Calu3 (cell line): ENCODE data around the gene BICDL2. TPM values are rescaled to one million over a fixed set of nuclear protein-coding genes. Genes with fewer than 3 reads are reported as not detected.
A peak's percentile ranks its signal among the peaks of the same experiment; 100 is the strongest.

Experiments used
- BruUV-seq: library from RNA; stranded (reverse); fragments of 400-500 nt; replicated peaks from 2 replicates; lab custom pipeline; 2021; lab: Mats Ljungman, UMichigan
- CTCF ChIA-PET: fragments of 300-600 bp; sonication (Branson Sonifier 250); formaldehyde crosslinking; loops from one replicate; lab custom pipeline; 2022; ENCODE audit warnings: antibody characterized with exemption; lab: Charles Lee
- DNase-seq: peaks from one replicate; pipeline ENCODE4 v3.0.0; 2022
- H3K27ac Mint-ChIP-seq: one replicate; pipeline ENCODE4 v1.8.0; 2022; ENCODE audit warnings: mixed read lengths; ENCODE audit not compliant: unreplicated experiment
- H3K27me3 Mint-ChIP-seq: one replicate; pipeline ENCODE4 v1.8.0; 2022; ENCODE audit warnings: mixed read lengths; ENCODE audit not compliant: unreplicated experiment
- H3K36me3 Mint-ChIP-seq: one replicate; pipeline ENCODE4 v1.8.0; 2022; ENCODE audit warnings: mild to moderate bottlenecking, moderate library complexity, mixed read lengths; ENCODE audit not compliant: insufficient read depth, unreplicated experiment
- H3K4me1 Mint-ChIP-seq: one replicate; pipeline ENCODE4 v1.8.0; 2022; ENCODE audit warnings: mild to moderate bottlenecking, low read depth, mixed read lengths; ENCODE audit not compliant: unreplicated experiment
- H3K4me3 Mint-ChIP-seq: one replicate; pipeline ENCODE4 v1.8.0; 2022; ENCODE audit warnings: mild to moderate bottlenecking, low read depth, moderate library complexity, mixed read lengths; ENCODE audit not compliant: unreplicated experiment
- H3K9me3 Mint-ChIP-seq: one replicate; pipeline ENCODE4 v1.8.0; 2022; ENCODE audit warnings: low read depth, mixed read lengths; ENCODE audit not compliant: unreplicated experiment
- CTCF ChIP-seq: fragments of 200-600 bp; IDR thresholded peaks from one replicate; pipeline ENCODE4 v1.8.0; 2022; ENCODE audit warnings: antibody characterized with exemption; ENCODE audit not compliant: unreplicated experiment
- intact Hi-C: fragments of 100-400 bp; cut with micrococcal nuclease; formaldehyde crosslinking; loops from one replicate; pipeline ENCODE4 v1.10.0; 2022; ENCODE audit not compliant: unreplicated experiment
- total RNA-seq: library from RNA; stranded (reverse); gene quantifications from 2 replicates; pipeline ENCODE4 v1.2.3, GENCODE V29; 2022

The BICDL2 gene
- total RNA-seq, 1 experiment from 2014 or later, result 59.4 TPM

GRCh38 chr16:3008690-3009037 is 28.1 kb downstream of the BICDL2 start:
- TF ChIP-seq CTCF, result no peak
- H3K27ac Mint-ChIP-seq, result peak overlapping the region; percentile 76
- intact Hi-C loops, result no loop called here
- H3K4me1 Mint-ChIP-seq, result peaks cover 51% of the 10 kb centered on the region
- CTCF ChIA-PET, result interaction anchor here (7.7 kb wide), 1 partner anchor 13 kb away, joined by 126 read pairs; the partner anchor contains the start of genes CLDN6, HCFC1R1, THOC6 and TNFRSF12A
- peaks cover 93% of the 10 kb centered on the region for H3K36me3 Mint-ChIP-seq
- no peaks in the 10 kb centered on the region for H3K9me3 Mint-ChIP-seq
- BruUV-seq, result no TSS peak
- peak overlapping the region; percentile 87 for H3K4me3 Mint-ChIP-seq
- no peak for DNase-seq
- H3K27me3 Mint-ChIP-seq, result no peaks in the 10 kb centered on the region

- Mint-ChIP-seq H3K4me3 (peak overlapping the region; percentile 87), H3K4me1 (peaks cover 45% of the 10 kb centered on the region), H3K9me3 (no peaks in the 10 kb centered on the region), H3K27ac (peak overlapping the region; percentile 76), H3K36me3 (peaks cover 92% of the 10 kb centered on the region), H3K27me3 (no peaks in the 10 kb centered on the region)
- intact Hi-C loops, result loop anchor here (1.0 kb wide), 1 partner anchor 12 kb away; the partner anchor contains the start of gene TNFRSF12A
- CTCF ChIA-PET, result interaction anchor here (1.0 to 7.7 kb wide), 3 partner anchors 13 to 24 kb away, joined by 5 to 126 read pairs (median 5); partner anchors contain the start of genes CLDN6, HCFC1R1, THOC6 and TNFRSF12A
- no TSS peak for BruUV-seq
- TF ChIP-seq CTCF, result no peak
- DNase-seq, result peak; percentile 30
Observed at GRCh38 chr16:3007957-3008689, 28.6 kb downstream of the BICDL2 start.

GRCh38 chr16:3007059-3007956 is 29.4 kb downstream of the BICDL2 start:
- Mint-ChIP-seq H3K36me3 (peaks cover 92% of the 10 kb centered on the region), H3K4me1 (peaks cover 37% of the 10 kb centered on the region), H3K9me3 (no peaks in the 10 kb centered on the region), H3K4me3 (peak overlapping the region; percentile 87), H3K27ac (peak overlapping the region; percentile 76), H3K27me3 (no peaks in the 10 kb centered on the region)
- DNase-seq, result peak; percentile 52
- intact Hi-C loops, result loop anchor here (1.0 kb wide), 1 partner anchor 13 kb away; the partner anchor contains the start of gene TNFRSF12A
- no peak for TF ChIP-seq CTCF
- BruUV-seq, result TSS peak; percentile 40
- CTCF ChIA-PET, result interaction anchor here (1.0 to 7.7 kb wide), 3 partner anchors 13 to 24 kb away, joined by 5 to 126 read pairs (median 5); partner anchors contain the start of genes CLDN6, HCFC1R1, THOC6 and TNFRSF12A

- TF ChIP-seq CTCF, result no peak
- Mint-ChIP-seq H3K36me3 (peaks cover 88% of the 10 kb centered on the region), H3K9me3 (no peaks in the 10 kb centered on the region), H3K27ac (peak overlapping the region; percentile 91), H3K4me1 (peaks cover 42% of the 10 kb centered on the region), H3K4me3 (peak overlapping the region; percentile 87), H3K27me3 (no peaks in the 10 kb centered on the region)
- CTCF ChIA-PET, result interaction anchor here (1.2 to 7.7 kb wide), 4 partner anchors 17 to 54 kb away, joined by 4 to 126 read pairs (median 10); partner anchors contain the start of genes CLDN6, HCFC1R1, THOC6 and TNFRSF12A
- BruUV-seq, result TSS peak; percentile 28
- peak; percentile 76 for DNase-seq
- intact Hi-C loops, result no loop called here
Observed at GRCh38 chr16:3004781-3005284, 31.9 kb downstream of the BICDL2 start.
